Prostate gland (tissue), 1 donor: Measurements from ENCODE around the gene GNA12.

Source experiments
- POLR2A ChIP-seq: fragments of 450-650 bp; IDR thresholded peaks from one replicate; pipeline ENCODE4 v1.6.1; 2016; ENCODE audit warnings: antibody characterized with exemption, mild to moderate bottlenecking
- POLR2AphosphoS5 ChIP-seq: sonication (generic); formaldehyde crosslinking; IDR thresholded peaks from one replicate; pipeline ENCODE4 v1.6.1; 2017; ENCODE audit warnings: antibody characterized with exemption

GRCh38 chr7:2799253-2799652 is 44.9 kb downstream of the GNA12 start:
- TF ChIP-seq POLR2AphosphoS5 (no peak), POLR2A (no peak)
